PC-3 (cell line): Measurements from ENCODE around the gene C1D. TPM values are rescaled to one million over a fixed set of nuclear protein-coding genes. Genes with fewer than 3 reads are reported as not detected.

Experiments
- ATAC-seq: fragments of 200-7000 bp; cut with Tn5 transposase; 2 replicates; pipeline ENCODE4 v1.9.1; 2020; ENCODE audit warnings: mild to moderate bottlenecking, moderate library complexity
- BruUV-seq: library from RNA; stranded (reverse); fragments of 400-500 nt; replicated peaks from 2 replicates; lab custom pipeline; 2021; lab: Mats Ljungman, UMichigan
- CTCF ChIA-PET: fragments of 300-600 bp; sonication (Branson Sonifier 250); formaldehyde crosslinking; loops from one replicate; lab custom pipeline; 2022; ENCODE audit warnings: antibody characterized with exemption; lab: Charles Lee
- POLR2A ChIA-PET: fragments of 300-600 bp; sonication (Branson Sonifier 250); formaldehyde crosslinking; loops from one replicate; lab custom pipeline; 2022; ENCODE audit warnings: antibody characterized with exemption; ENCODE audit not compliant: unreplicated experiment; lab: Charles Lee
- DNase-seq: peaks from one replicate; pipeline ENCODE4 v3.0.0-alpha.2; 2015
- H2AFZ ChIP-seq: fragments of 300-600 bp; sonication (generic); 2 replicates; pipeline ENCODE4 v1.6.0; 2016; ENCODE audit warnings: antibody characterized with exemption, low read length
- H3F3A ChIP-seq: fragments of 300-600 bp; sonication (generic); one replicate; pipeline ENCODE4 v1.6.0; 2017; ENCODE audit warnings: antibody characterized with exemption, low read length, control low read depth, mild to moderate bottlenecking; ENCODE audit not compliant: unreplicated experiment
- H3K27ac ChIP-seq: fragments of 300-600 bp; sonication (generic); 2 replicates; pipeline ENCODE4 v1.5.1; 2016; ENCODE audit warnings: mild to moderate bottlenecking, low read length
- H3K27me3 ChIP-seq: fragments of 300-600 bp; sonication (generic); 2 replicates; pipeline ENCODE4 v1.6.1; 2016; ENCODE audit warnings: low read length, mixed read lengths
- H3K36me3 ChIP-seq: fragments of 300-600 bp; sonication (generic); 2 replicates; pipeline ENCODE4 v1.6.1; 2016; ENCODE audit warnings: low read depth, mixed run types, low read length, mixed read lengths
- H3K4me1 ChIP-seq: fragments of 300-600 bp; sonication (generic); 2 replicates; pipeline ENCODE4 v1.5.1; 2016; ENCODE audit warnings: low read length; ENCODE audit not compliant: insufficient read depth
- H3K4me2 ChIP-seq: fragments of 300-600 bp; sonication (generic); 2 replicates; pipeline ENCODE4 v1.6.0; 2016; ENCODE audit warnings: low read length
- H3K4me3 ChIP-seq: fragments of 300-600 bp; sonication (generic); 2 replicates; pipeline ENCODE4 v1.5.1; 2016; ENCODE audit warnings: mild to moderate bottlenecking, low read length, mixed read lengths
- H3K79me2 ChIP-seq: fragments of 300-600 bp; sonication (generic); 2 replicates; pipeline ENCODE4 v1.6.1; 2017; ENCODE audit warnings: low read length, mixed read lengths
- H3K9ac ChIP-seq: fragments of 300-600 bp; sonication (generic); 2 replicates; pipeline ENCODE4 v1.6.0; 2016; ENCODE audit warnings: mild to moderate bottlenecking, low read length
- H3K9me2 ChIP-seq: fragments of 300-600 bp; sonication (generic); replicated peaks from 2 replicates; pipeline ENCODE4 v1.6.1; 2016; ENCODE audit warnings: mixed run types, low read length, mixed read lengths
- H3K9me3 ChIP-seq: fragments of 300-600 bp; sonication (generic); 2 replicates; pipeline ENCODE4 v1.6.1; 2016; ENCODE audit warnings: low read length, mixed read lengths
- H4K20me1 ChIP-seq: fragments of 300-600 bp; sonication (generic); 2 replicates; pipeline ENCODE4 v1.6.1; 2016; ENCODE audit warnings: low read length, mixed read lengths
- CTCF ChIP-seq: fragments of 300-600 bp; sonication (generic); conservative IDR thresholded peaks from 2 replicates; pipeline ENCODE4 v1.5.1; 2017; ENCODE audit warnings: antibody characterized with exemption, low read depth, mild to moderate bottlenecking, low read length
- EZH2 ChIP-seq: fragments of 300-600 bp; sonication (generic); IDR thresholded peaks from one replicate; pipeline ENCODE4 v1.6.1; 2017; ENCODE audit warnings: antibody characterized with exemption, mild to moderate bottlenecking, low read length; ENCODE audit not compliant: unreplicated experiment
- EZH2phosphoT487 ChIP-seq: fragments of 300-600 bp; sonication (generic); IDR thresholded peaks from 2 replicates; pipeline ENCODE4 v1.6.1; 2018; ENCODE audit warnings: mild to moderate bottlenecking, antibody characterized with exemption, low read length, borderline replicate concordance
- intact Hi-C: fragments of 100-400 bp; cut with micrococcal nuclease; formaldehyde crosslinking; loops from 2 replicates; pipeline ENCODE4 v1.9.0; 2023
- total RNA-seq: library from RNA; depleted of rRNA; stranded (reverse); fragments of >200 nt; gene quantifications from 2 replicates; pipeline ENCODE4 v1.2.3, GENCODE V29; 2014

Gene C1D
- total RNA-seq, 1 experiment from 2014 or later, result 19.1 TPM

DNA sequence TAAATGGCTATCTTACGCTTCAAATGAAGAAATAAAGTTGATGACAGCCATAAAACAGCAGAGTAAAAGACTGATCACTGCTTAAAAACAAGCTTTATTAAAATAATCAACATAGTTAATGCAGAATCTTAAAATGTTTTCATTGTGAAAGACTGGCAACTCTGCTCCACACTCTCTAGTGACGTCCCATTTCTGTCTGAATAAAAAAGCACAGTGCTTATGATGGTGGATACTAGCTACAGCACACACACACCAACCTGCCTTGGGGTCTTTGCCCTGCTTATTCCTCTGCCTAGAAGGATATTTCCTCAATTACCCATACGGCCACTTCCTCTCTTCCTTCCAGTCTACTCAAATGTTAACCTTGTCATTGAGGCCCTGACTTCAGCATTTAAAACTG lies 19.1 kb downstream of the C1D start:
- Histone ChIP-seq H3K79me2 (peaks cover 27% of the 10 kb centered on the region), H3K27ac (peak overlapping the region; percentile 90), H3K9me2 (no peaks in the 10 kb centered on the region), H3F3A (no peaks in the 10 kb centered on the region), H2AFZ (no peak overlapping the region), H3K27me3 (no peaks in the 10 kb centered on the region), H4K20me1 (no peaks in the 10 kb centered on the region), H3K9me3 (no peaks in the 10 kb centered on the region), H3K4me1 (peaks cover 49% of the 10 kb centered on the region), H3K4me2 (peak overlapping the region; percentile 70), H3K36me3 (peaks cover 3% of the 10 kb centered on the region; the same call in 1 of the 2 replicates), H3K4me3 (peak overlapping the region; percentile 23; the same call in 1 of the 2 replicates), H3K9ac (peak overlapping the region; percentile 43)
- no TSS peak for BruUV-seq
- CTCF ChIA-PET, result interaction anchor here (0.6 kb wide), 1 partner anchor 163 kb away, joined by 3 read pairs; no protein-coding TSS in a partner anchor
- TF ChIP-seq EZH2phosphoT487, result no peak
- TF ChIP-seq CTCF, result no peak
- TF ChIP-seq EZH2, result no peak
- POLR2A ChIA-PET, result interaction anchor here (1.0 kb wide), 1 partner anchor 19 kb away, joined by 3 read pairs; the partner anchor contains the start of gene C1D
- intact Hi-C loops, result no loop called here
- ATAC-seq (no peak), DNase-seq (no peak)

DNA sequence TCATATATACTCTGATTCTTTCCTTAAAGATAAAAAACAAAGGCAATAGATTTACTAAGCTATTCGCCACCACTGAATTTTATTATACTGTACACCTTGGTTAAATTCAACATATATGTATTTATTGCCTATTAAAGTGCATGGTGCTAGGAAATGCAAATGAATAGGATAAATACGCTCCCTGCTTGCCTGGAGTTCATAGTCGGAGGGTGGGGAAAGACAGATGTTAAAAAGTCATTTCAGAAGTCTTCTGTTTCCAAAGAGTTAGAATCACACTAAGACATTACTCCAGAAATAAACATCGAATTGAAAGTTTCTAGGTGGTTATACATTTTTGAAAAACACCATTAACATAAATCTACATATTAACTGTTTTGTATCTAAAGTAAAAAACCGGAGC lies 19.8 kb downstream of the C1D start:
- DNase-seq, result no peak
- Histone ChIP-seq H3K9me3 (no peaks in the 10 kb centered on the region), H3K27ac (peak overlapping the region; percentile 90), H3K9me2 (no peaks in the 10 kb centered on the region), H3F3A (no peaks in the 10 kb centered on the region), H3K79me2 (peaks cover 20% of the 10 kb centered on the region), H3K4me3 (no peak overlapping the region), H3K4me1 (peaks cover 49% of the 10 kb centered on the region), H4K20me1 (no peaks in the 10 kb centered on the region), H3K9ac (peak overlapping the region; percentile 43), H3K27me3 (no peaks in the 10 kb centered on the region), H3K36me3 (peaks cover 3% of the 10 kb centered on the region; the same call in 1 of the 2 replicates), H2AFZ (no peak overlapping the region), H3K4me2 (no peak overlapping the region)
- intact Hi-C loops, result no loop called here
- TF ChIP-seq CTCF (no peak), EZH2phosphoT487 (no peak), EZH2 (no peak)
- BruUV-seq, result no TSS peak
- ChIA-PET CTCF (interaction anchor here (0.6 kb wide), 1 partner anchor 162 kb away, joined by 3 read pairs; no protein-coding TSS in a partner anchor), POLR2A (interaction anchor here (1.0 kb wide), 1 partner anchor 20 kb away, joined by 3 read pairs; the partner anchor contains the start of gene C1D)
- no peak for ATAC-seq

- no peak for ATAC-seq
- ChIA-PET POLR2A (no interaction called here), CTCF (no interaction called here)
- no peaks in the 10 kb centered on the region for H4K20me1 ChIP-seq
- TF ChIP-seq EZH2phosphoT487 (no peak), CTCF (no peak), EZH2 (no peak)
- no peak overlapping the region for H2AFZ ChIP-seq
- BruUV-seq, result no TSS peak
- H3K4me3 ChIP-seq, result no peak overlapping the region
- H3K9ac ChIP-seq, result no peak overlapping the region
- no peaks in the 10 kb centered on the region for H3F3A ChIP-seq
- no peaks in the 10 kb centered on the region for H3K27me3 ChIP-seq
- DNase-seq, result no peak
- H3K4me1 ChIP-seq, result peaks cover 47% of the 10 kb centered on the region
- intact Hi-C loops, result no loop called here
- H3K9me2 ChIP-seq, result no peaks in the 10 kb centered on the region
- no peak overlapping the region for H3K4me2 ChIP-seq
- H3K9me3 ChIP-seq, result no peaks in the 10 kb centered on the region
- peaks cover 10% of the 10 kb centered on the region; the same call in 1 of the 2 replicates for H3K79me2 ChIP-seq
- H3K27ac ChIP-seq, result no peak overlapping the region
- peaks cover 3% of the 10 kb centered on the region; the same call in 1 of the 2 replicates for H3K36me3 ChIP-seq
Measured at GRCh38 chr2:68041704-68042245, 21.0 kb downstream of the C1D start.
